ENCODE results near the gene PTPRN2.

- TF ChIP-seq CTCF (IDR thresholded peaks at IDR 0.05) = no peak
- TF ChIP-seq POLR2AphosphoS5 (IDR thresholded peaks at IDR 0.05; ENCODE audit: low read depth, low read length) = no peak
- no peak for TF ChIP-seq REST (IDR thresholded peaks at IDR 0.05; ENCODE audit: insufficient read depth in 1 of 2, low read depth in 2 of 2, low read length in 1 of 2)
- TF ChIP-seq SIN3A (IDR thresholded peaks at IDR 0.05; ENCODE audit: borderline replicate concordance, insufficient read depth, low read depth, low read length) = no peak
Measured at GRCh38 chr7:158321936-158322615, 265.5 kb downstream of the PTPRN2 start.
